Right lung (tissue), 10 donors: ENCODE results near the gene SNCA. TPM values are rescaled to one million over a fixed set of nuclear protein-coding genes. Genes with fewer than 3 reads are reported as not detected.
A peak's percentile ranks its signal among the peaks of the same experiment; 100 is the strongest.

Experiments used
- DNase-seq, 2 donors: peaks; one replicate each; pipeline ENCODE4 v3.0.0-alpha.2; 2013
- long read RNA-seq, 8 donors: transcript quantifications; one replicate each; lab custom pipeline, GENCODE V29; 2026
- polyA plus RNA-seq, 5 donors: library from polyadenylated mRNA; unstranded; fragments of 120-200 nt; gene quantifications; one replicate each; pipeline versions ENCODE4 v1.2.1 to v1.2.3, GENCODE V29; 2013; ENCODE audit warnings: inconsistent platforms in 1 of 5, low replicate concordance in 1 of 5; ENCODE audit not compliant: insufficient read length in 5 of 5, insufficient read depth in 1 of 5

The SNCA gene
- 10 to 100 TPM; 50.8 to 59.6 (median 57.4) TPM for polyA plus RNA-seq
- long read RNA-seq, donor 1, transcript SNCA-205 (6 exons, 1,290 nt), result major isoform, 28 of 29 reads
- long read RNA-seq, donor 1, partial matches to known transcripts, result 0 of 29 reads
- long read RNA-seq, donor 1, other reads (novel, unspliced or antisense), result 0 of 29 reads
- long read RNA-seq, donor 2, transcript SNCA-205 (6 exons, 1,290 nt), result major isoform, 15 of 21 reads
- long read RNA-seq, donor 2, partial matches to known transcripts, result 0 of 21 reads
- long read RNA-seq, donor 2, other reads (novel, unspliced or antisense), result 0 of 21 reads
- long read RNA-seq, donor 3, transcript SNCA-205 (6 exons, 1,290 nt), result major isoform, 28 of 32 reads
- long read RNA-seq, donor 3, partial matches to known transcripts, result 0 of 32 reads
- long read RNA-seq, donor 3, other reads (novel, unspliced or antisense), result 0 of 32 reads
- long read RNA-seq, donor 4, transcript SNCA-205 (6 exons, 1,290 nt), result major isoform, 6 of 8 reads
- long read RNA-seq, donor 4, partial matches to known transcripts, result 0 of 8 reads
- long read RNA-seq, donor 4, other reads (novel, unspliced or antisense), result 0 of 8 reads
- long read RNA-seq, donor 5, transcript SNCA-205 (6 exons, 1,290 nt), result major isoform, 26 of 29 reads
- long read RNA-seq, donor 5, partial matches to known transcripts, result 0 of 29 reads
- long read RNA-seq, donor 5, other reads (novel, unspliced or antisense), result 0 of 29 reads
- long read RNA-seq, donor 6, transcript SNCA-205 (6 exons, 1,290 nt), result major isoform, 25 of 29 reads
- long read RNA-seq, donor 6, partial matches to known transcripts, result 0 of 29 reads
- long read RNA-seq, donor 6, other reads (novel, unspliced or antisense), result 0 of 29 reads
- long read RNA-seq, donor 7, transcript SNCA-205 (6 exons, 1,290 nt), result major isoform, 29 of 30 reads
- long read RNA-seq, donor 7, partial matches to known transcripts, result 0 of 30 reads
- long read RNA-seq, donor 7, other reads (novel, unspliced or antisense), result 0 of 30 reads
- long read RNA-seq, donor 8, transcript SNCA-205 (6 exons, 1,290 nt), result major isoform, 9 of 9 reads
- long read RNA-seq, donor 8, partial matches to known transcripts, result 0 of 9 reads
- long read RNA-seq, donor 8, other reads (novel, unspliced or antisense), result 0 of 9 reads

DNA sequence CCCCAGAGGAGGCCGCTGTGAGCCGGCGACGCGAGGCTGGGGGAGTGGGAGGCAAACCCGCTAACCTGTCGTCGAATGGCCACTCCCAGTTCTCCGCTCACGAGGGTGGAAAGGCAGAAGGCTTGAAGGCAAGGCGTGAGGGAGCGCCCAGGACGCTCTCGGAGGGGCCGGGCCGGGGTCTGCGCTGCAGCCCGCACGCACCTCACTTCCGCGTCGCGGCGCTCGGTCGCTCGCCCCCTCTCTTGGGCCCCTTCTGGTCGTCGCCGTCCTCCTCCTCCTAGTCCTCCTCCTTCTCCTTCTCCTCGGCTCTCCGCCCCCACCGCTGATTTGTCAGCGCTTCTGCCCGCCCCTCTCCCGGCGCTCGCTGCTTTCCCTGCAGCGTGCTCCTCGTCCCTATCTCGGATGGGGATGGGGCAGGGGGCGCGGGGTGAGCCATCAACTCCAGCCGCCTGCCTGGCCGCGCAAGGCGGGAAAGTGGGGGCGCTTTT lies at the start of gene SNCA:
SNCA (minus strand) TSS at position 265 of the 488 bp plus-strand sequence. CDS start 1,494 bp downstream, outside the sequence.
- peak; percentile 86 to 87 for DNase-seq

DNA sequence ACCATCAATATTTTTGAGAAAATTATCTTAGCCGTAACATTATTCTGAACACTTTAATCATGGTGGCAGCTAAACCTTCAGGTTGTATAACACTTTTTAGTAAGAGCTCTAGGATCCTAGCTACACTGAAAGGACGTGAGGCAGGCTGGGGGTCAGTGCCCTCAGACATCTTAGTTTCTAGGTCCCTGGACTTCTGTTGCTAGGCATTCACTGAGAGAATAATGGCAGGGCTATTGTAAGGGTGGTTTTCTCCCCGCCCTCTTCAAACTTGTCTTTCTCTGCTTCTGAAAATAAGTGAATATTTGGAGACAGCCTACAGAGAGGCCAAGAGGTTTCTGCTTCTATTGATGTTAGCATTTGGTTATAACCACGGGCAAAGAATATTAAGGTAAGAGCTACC lies 42.3 kb upstream of the SNCA start:
- no peak for DNase-seq

DNA sequence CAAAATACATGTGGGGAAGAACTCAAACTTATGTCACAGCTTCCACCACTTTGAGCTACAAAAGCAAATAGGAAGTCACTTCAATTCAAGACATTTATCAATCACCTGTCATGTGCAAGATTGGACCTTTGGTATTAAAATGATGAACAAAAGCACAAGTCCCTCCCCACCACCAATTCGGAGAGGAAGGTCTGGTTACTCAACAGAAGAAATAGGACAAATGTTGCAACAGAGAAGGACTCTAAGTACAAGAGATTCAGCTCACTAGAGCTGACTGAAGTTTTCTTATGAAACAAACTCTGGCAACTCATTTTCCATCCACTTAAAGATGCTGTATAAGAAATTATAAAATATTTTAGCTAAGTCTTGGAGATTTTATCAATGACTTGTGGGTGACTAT lies 41.6 kb upstream of the SNCA start:
- DNase-seq, result no peak

DNA sequence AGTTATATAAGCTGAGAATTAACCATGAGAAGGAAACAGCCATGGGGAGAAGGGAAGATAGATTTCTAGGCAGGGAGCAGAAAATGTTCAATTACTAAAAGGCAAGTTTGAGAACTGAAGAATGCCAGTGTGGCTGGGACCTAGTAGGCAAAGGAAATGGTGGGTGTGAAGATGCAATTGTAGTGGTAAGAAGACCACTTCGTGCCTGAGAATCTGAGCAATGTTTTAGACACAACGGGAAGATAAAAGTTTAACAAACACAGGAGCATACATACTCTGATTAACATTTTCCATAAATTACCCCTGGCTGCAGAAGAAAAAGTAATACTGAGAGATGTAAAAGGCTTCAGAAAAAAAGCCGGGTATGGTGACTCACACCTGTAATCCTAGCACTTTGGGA lies 39.6 kb upstream of the SNCA start:
- no peak for DNase-seq

DNA sequence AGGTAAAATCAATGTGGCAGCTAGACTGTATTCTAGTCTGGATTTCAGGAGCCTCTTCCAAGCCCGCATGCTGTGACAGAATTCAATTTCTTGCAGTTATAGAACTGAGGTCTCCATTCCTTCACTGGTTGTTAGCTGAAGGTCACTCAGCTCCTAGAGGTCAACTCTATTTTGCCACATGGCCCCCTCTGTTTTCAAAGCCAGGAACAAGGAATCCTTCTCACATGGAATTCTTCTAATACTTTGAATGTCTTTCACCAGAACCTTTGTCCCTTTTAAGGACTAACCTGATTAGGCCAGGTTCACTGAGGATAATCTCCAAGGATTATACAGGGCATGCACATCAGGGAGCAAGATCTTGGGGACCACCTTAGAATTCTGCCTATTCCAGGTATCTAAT lies 34.2 kb upstream of the SNCA start:
- DNase-seq, result no peak

DNA sequence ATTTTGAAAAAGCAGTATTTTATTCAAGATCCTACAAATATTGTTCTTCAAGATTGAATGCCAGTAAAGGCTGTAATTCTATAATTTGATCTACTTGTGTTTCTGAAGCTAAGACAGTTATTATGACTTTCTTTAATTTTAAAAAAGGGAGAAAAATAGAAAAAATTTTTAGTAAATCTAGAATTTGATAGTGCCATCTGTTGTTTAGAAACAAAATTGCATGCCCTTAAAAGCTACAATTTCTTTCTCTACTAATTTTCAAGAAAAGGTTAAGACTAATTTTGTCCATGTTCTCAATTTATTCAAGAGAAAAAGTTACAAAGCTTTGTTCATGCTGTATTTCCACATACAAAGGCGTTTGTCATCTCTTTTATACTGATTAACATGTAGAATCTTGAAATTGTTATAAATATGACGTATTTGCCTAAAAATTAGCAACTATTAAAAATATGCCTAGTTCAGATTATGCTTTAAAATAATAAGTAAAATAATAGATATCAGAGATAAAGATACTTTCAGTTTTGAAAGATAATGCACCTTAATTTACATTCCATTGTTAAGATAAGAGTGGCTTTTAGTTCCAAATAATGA lies 32.1 kb upstream of the SNCA start:
- no peak for DNase-seq

DNA sequence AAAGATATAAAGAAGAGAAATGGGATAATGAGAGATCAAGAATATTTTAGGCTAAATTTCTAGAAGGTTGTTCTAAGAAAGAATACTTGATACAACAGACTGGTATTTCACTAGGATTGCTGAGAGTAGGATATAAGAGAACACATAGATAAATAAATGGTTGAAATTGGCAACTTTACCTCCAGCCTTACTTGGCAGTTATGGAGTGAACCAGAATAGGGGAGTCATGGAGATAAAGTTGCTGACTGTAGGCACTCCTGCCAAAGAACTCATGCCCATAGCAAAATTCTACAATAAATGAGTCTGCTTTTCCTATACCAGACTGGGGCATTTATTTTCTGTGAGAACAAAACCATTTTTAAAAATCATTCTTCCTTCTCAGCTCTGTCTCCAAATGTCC lies 31.3 kb upstream of the SNCA start:
- no peak for DNase-seq

DNA sequence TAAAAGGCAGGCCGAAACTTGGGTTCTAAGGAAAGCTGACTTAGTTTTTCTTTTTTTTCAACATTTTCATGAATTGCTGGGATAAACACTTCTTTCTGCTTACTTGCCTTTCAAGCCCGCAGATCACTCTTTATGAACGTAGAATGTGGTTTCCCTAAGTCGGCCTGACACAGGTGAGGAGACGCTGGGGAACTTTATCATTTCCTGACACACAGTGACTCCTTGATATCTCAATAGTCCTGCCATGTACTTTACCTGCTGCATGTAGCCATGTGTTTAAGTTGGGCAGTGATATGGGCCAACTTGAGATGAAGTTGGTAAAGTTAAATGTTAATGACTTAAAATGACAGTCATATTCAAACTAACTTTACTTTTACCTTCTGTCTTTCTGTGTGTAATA lies 26.6 kb upstream of the SNCA start:
- no peak for DNase-seq

DNA sequence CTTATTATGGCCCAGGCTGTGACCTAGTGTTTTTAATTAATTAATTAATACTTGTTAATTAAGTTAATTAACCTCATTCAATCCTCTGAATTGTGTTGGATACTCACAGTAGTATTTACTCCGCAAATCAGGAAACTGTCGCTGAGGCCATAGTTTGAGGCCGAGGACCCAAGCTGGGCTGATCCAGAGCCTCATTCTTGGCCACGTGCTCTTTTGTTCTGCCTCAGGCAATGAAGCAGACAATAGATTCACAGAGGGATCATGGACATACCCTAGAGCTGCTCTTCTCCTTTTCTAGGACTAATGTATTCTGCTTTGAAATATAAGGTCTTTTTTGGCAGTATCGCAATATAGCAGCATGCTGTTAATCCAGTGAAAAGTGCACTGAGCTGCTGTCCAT lies 24.0 kb upstream of the SNCA start:
- no peak for DNase-seq

DNA sequence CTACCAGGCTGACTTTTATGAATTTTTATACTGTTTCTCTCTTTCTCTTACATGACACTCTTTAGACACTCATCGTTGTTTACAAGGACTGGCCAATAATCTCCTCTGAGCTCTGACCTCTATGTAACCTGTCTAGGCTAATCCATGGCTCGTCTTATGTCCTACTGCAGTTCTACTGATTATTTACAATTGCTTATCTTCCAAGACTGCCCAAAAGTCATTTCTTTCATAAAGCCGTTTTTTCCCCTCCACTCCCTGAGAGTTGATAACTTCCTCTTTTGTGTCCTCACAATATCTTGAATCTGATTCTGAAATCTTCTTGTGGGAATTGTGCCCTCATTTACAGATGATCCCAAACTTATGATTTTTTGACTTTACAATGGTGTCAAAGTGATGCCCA lies 18.3 kb upstream of the SNCA start:
- DNase-seq, result no peak

DNA sequence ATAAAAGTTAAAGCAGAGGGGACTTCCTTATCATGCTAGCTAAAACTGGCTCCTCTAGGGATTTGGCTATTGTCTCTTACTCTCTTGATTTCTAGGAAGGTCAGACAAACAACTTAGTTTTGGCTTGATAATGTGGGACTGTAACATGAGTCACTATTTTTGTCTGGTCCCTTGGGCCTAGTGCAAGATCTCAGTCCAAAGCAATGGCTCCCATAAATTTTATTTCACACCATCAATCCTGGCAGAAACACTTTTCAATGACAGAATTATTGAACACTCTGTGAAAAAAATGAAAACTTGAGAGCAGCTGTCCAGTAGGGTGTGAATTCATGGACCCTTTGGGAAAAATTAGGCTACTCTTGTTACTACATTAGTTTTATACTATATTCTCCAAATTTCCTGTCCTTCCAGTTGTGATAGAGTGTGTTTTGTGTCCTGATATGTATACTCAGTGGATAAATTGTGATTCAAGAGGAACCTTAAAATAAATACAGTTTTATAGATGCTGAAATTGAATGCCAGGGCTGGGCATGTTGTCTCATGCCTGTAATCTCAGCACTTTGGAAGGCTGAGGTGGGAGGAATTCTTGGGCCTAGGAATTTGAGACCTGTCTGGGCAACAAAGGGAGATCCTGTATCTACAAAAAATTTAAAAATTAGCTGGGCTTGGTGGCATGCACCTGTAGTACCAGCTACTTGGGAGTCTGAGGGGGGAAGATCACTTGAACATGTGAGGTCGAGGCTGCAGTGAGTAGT lies 10.8 kb upstream of the SNCA start:
- DNase-seq, result no peak

DNA sequence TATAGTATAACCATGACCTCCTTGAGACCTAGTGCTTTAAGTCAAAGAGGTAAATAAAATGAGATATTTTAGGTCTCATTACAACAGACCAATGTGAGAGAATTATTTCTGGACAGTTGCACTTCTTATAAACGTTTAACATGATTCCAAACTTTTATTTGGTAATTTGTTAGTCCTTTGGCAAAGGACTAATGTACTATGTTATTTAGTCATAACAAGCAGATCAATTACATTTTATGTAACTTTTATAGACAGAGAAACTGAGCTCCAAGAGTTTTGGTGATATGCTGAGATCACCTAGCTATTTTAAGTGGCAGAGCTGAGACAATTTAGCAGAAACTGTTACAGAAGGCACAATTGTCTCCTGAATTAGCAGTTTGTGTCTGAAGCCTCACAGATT lies 2.6 kb upstream of the SNCA start:
- DNase-seq, result no peak

DNA sequence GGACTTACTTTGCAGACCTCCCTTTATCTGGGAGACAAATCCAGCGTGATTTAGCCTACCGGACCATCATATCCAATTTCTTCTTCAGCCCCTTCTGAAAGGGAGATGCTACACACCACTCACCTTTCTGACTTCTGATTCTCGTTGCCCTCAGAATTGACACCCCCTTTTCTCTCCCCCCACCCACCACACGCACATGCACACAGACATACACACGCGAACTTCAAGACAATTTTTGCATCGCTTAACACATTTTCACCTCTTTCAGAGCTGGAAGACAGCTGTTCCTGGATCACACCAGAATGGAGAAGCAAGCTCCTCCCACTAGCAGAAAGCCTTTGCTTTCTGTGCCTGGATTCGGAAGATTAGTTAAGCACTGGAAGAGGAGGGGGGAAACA lies 1.0 kb upstream of the SNCA start:
- DNase-seq, result peak; percentile 28 to 45

DNA sequence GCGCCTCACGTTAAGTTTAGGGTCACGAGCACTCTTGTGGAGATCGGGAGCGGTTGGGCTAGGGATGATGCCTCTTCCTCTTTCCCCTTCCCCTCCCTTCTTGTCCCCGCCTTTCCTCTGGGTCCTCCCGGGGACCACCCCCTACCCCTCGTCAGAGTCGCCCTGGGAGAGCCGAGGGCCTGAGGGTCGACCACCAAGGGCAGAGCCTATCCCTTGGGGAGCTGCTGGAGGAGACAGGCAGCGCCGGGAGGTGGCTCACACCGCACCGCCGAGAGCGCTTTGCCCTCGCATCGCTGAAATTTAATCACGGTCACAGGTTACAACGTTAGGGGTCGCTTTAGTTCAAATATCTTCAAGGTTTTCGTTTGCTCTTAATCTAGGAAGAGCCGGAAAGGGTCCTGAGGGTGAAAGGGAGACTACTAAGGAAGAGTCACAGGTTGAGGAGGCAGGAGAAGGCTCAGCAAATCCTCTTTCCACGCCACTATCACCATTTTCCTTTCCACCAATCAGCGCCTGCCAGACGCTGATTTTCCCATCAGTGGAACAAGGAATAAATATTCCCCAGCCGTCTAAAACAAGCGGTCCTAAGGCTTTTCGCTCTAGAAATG lies 528 bp upstream of the SNCA start:
- DNase-seq, result no peak

DNA sequence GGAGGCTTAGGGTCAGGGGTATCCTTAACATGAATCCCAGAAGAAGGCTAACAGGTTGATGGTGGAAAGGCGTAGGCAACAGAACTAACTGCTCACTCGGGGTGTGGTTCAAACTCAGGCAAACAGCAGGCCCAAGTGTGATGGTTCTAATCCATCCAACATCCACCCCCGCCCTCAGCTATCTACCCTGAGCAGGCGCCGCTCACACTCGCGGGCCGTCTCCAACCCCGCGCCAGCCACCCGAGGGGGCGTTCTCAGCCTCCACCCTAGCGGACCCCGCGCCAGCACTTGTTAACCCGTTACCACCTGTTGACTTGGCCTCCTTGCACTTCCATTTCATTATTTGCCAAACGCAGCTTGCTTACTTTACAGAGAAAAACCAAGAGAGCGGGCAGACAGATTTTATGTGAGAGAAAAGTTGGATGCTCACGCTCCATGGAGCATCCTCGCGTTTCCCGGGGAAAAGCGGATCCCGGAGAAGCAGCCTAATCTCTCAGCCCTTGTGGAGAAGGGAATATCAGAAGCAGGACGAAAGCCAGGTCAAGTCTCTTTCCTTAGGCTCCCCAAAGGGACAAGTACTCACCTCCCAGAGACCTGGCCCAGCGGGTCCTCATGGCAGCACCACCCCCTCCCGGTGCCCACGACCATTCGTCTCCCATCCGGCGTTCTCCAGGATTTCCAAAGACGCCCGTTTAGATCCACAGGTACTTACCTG lies 773 bp downstream of the SNCA start:
- DNase-seq, result peak in 1 of 2 donors; percentile 9

DNA sequence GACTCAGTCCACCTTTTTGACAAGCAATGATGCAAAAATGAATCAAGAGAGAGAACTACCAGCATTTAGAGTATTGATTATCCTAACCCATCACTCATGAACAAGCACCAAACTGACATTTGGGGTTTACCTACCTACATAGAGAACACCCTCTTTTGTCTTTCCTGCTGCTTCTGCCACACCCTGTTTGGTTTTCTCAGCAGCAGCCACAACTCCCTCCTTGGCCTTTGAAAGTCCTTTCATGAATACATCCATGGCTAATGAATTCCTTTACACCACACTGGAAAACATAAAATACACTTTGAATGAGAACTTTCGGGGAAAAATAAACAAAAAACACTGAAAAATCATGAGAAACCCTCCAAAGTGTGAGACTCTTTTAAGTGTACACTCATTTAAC lies 1.5 kb downstream of the SNCA start:
- no peak for DNase-seq

DNA sequence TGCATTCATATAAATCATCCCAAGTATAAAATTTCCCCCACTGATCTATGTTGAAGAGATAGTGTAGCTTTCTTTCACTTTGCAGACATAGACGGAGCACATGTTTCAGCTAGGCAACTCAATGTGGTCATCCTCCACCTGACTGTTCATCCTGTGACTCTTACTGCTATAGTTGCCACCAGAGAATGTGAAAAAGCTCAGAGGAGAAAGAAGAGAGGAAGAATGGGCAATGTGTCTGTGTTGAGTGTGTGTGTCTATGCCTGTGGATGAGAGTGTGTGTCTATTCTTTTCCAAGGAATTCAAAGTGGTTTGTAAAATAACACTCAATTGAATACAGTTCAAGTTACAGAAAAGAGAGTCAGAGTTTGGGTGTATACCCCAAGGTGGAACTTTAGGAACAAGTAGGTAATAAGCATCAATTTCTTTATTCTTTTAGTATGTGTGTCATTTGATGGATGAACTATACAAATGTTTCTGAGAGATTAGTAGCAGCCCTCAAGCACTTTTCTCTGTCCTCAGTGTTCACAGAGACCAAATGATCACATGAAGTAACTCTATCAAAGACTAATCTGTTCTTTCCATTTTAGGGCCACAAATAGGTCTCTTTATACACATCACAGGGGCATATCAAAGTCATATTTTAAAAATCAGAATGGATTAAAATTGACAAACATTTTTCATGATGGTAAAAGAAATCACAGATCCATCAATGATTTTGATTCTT lies 2.3 kb downstream of the SNCA start:
- no peak for DNase-seq

DNA sequence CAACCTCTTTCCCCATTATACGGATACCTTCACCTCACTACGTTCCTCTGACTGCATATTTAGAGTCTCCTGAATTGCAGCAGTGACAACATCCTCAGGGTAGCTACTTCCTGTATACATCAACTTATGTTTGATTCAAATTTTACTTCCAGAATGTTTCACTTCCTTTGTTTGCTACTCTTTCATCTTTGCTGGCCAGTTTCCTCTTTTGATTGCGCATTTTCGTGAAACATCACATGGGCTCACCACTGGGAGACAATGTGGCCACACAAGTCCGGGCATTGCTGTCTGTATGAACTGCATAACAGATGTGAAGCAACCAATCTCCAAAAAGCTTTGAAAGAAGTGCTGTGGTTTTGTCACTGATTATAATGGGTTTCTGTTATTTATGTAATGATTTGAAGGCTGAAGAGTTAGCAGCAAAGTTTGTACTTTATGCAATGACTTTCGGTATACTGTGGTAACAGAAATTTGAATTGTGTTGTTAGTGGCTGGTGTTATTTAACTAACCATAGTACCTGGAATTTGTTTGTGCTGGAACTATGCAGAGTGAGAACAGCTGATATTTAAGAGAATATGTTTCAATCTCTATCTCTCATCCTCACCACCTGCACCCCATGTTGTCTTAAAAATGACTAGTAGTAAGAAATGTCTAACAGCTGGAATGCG lies 7.4 kb downstream of the SNCA start:
- DNase-seq, result peak in 1 of 2 donors; percentile 10

DNA sequence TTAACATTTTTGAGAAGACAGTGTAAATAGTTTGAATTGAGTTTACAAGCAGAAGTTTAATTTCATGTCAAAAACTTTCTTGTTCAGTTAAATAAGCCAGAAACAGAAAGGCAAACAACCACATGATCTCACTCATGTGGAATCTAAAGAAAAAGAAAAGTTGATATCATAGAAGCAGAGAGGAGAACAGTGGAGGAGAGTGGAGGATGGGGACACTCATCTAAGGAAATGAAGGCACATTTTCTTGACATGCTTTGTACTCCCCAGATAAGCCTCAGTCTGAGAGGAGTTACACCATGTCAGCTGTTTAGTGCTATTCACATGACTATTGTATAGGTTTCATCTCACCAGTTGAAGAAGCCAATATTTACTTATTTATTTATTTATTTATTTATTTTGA lies 13.5 kb downstream of the SNCA start:
- DNase-seq, result no peak
